HCT116 (cell line): ENCODE measurements around the gene BLACAT1. TPM values are rescaled to one million over a fixed set of nuclear protein-coding genes. Genes with fewer than 3 reads are reported as not detected.

Experiments
- ATAC-seq: fragments of 200-7000 bp; cut with Tn5 transposase; 2 replicates; pipeline ENCODE4 v1.9.1; 2020; ENCODE audit warnings: mild to moderate bottlenecking, moderate library complexity
- BruUV-seq: library from RNA; stranded (reverse); fragments of 400-500 nt; replicated peaks from 2 replicates; lab custom pipeline; 2021; lab: Mats Ljungman, UMichigan
- CTCF ChIA-PET: fragments of 300-600 bp; sonication (Branson Sonifier 250); formaldehyde crosslinking; loops from one replicate; lab custom pipeline; 2021; ENCODE audit warnings: antibody characterized with exemption; lab: Charles Lee
- POLR2A ChIA-PET: fragments of 300-600, 350-600 bp; sonication (Branson Sonifier 250); formaldehyde crosslinking; loops from one replicate; lab custom pipeline; 2021; ENCODE audit warnings: antibody characterized with exemption; lab: Charles Lee
- RAD21 ChIA-PET, 2 experiments: fragments of 300-600 bp; sonication (Branson Sonifier 250); formaldehyde crosslinking; loops; one replicate each; lab custom pipeline; 2023; ENCODE audit warnings: low total read pairs in 2 of 2; ENCODE audit not compliant: uncharacterized antibody in 2 of 2, unreplicated experiment in 2 of 2, low non-redundant PET in 1 of 2; lab: Charles Lee
- DNase-seq: peaks from one replicate; pipeline ENCODE4 v3.0.0-alpha.2; 2010; ENCODE audit warnings: low read depth, low spot score
- H2AFZ ChIP-seq: fragments of 200-600 bp; shearing (Covaris generic), sonication (generic); 2 replicates; pipeline ENCODE4 v1.6.1; 2017; ENCODE audit warnings: low read depth, mixed run types, mixed read lengths, antibody characterized with exemption, low read length; ENCODE audit not compliant: poor library complexity, severe bottlenecking
- H3K27ac ChIP-seq: 2 replicates; pipeline ENCODE4 v1.5.1; 2012; ENCODE audit warnings: low read depth, low read length
- H3K27me3 ChIP-seq: fragments of 200-600 bp; sonication (generic); 2 replicates; pipeline ENCODE4 v1.6.1; 2016; ENCODE audit warnings: mixed run types, low read length, mixed read lengths; ENCODE audit not compliant: insufficient read depth
- H3K36me3 ChIP-seq, 2 experiments: fragments of 200-500 bp in 1 of 2; fragments of 200-600 bp in 1 of 2; sonication (Bioruptor generic) in 1 of 2; sonication (generic) in 1 of 2; 2 replicates each; pipeline versions ENCODE4 v1.5.1 to v1.6.1; 2014 to 2016; ENCODE audit warnings: low read length in 2 of 2, inconsistent platforms in 1 of 2, mixed read lengths in 1 of 2, mixed run types in 1 of 2; ENCODE audit not compliant: insufficient read depth in 2 of 2, control insufficient read depth in 1 of 2
- H3K4me1 ChIP-seq, 2 experiments: fragments of 200-600 bp in 1 of 2; sonication (generic) in 1 of 2; 2 replicates each; pipeline versions ENCODE4 v1.5.1 to v1.6.1; 2012 to 2017; ENCODE audit warnings: low read length in 2 of 2, inconsistent platforms in 1 of 2, mild to moderate bottlenecking in 1 of 2, mixed read lengths in 1 of 2, mixed run types in 1 of 2, moderate library complexity in 1 of 2; ENCODE audit not compliant: insufficient read depth in 2 of 2, control insufficient read depth in 1 of 2
- H3K4me2 ChIP-seq: fragments of 200-600 bp; sonication (generic); 2 replicates; pipeline ENCODE4 v1.6.1; 2017; ENCODE audit warnings: mixed run types, low read length, mixed read lengths
- H3K4me3 ChIP-seq, 2 experiments: fragments of 200-600 bp in 1 of 2; sonication (generic) in 1 of 2; replicated peaks in 1 of 2; 2 replicates each; pipeline ENCODE4 v1.5.1; 2011 to 2016; ENCODE audit warnings: low read length in 2 of 2, control low read depth in 1 of 2, low read depth in 1 of 2, mild to moderate bottlenecking in 1 of 2, mixed read lengths in 1 of 2, mixed run types in 1 of 2
- H3K79me2 ChIP-seq: fragments of 200-600 bp; sonication (generic); 2 replicates; pipeline ENCODE4 v1.6.1; 2017; ENCODE audit warnings: mild to moderate bottlenecking, mixed run types, low read length, moderate library complexity, mixed read lengths; ENCODE audit not compliant: insufficient read depth
- H3K9ac ChIP-seq: fragments of 200-600 bp; sonication (generic); 2 replicates; pipeline ENCODE4 v1.6.1; 2016; ENCODE audit warnings: low read length, mixed read lengths
- H3K9me2 ChIP-seq: fragments of 200-600 bp; sonication (generic), shearing (Covaris generic); 2 replicates; pipeline ENCODE4 v1.6.1; 2017; ENCODE audit warnings: mixed run types, mild to moderate bottlenecking, moderate library complexity; ENCODE audit not compliant: insufficient read depth
- H3K9me3 ChIP-seq, 2 experiments: fragments of 200-500 bp in 1 of 2; fragments of 200-600 bp in 1 of 2; sonication (Bioruptor generic) in 1 of 2; sonication (generic) in 1 of 2; 2 replicates each; pipeline ENCODE4 v1.6.1; 2014 to 2017; ENCODE audit warnings: low read length in 2 of 2, mixed read lengths in 2 of 2, inconsistent platforms in 1 of 2, low read depth in 1 of 2, mild to moderate bottlenecking in 1 of 2, mixed run types in 1 of 2, moderate library complexity in 1 of 2; ENCODE audit not compliant: control insufficient read depth in 1 of 2, insufficient read depth in 1 of 2
- H4K20me1 ChIP-seq: fragments of 200-600 bp; sonication (generic), shearing (Covaris generic); 2 replicates; pipeline ENCODE4 v1.6.1; 2017; ENCODE audit warnings: mixed run types, mild to moderate bottlenecking, moderate library complexity; ENCODE audit not compliant: insufficient read depth
- CBX3 ChIP-seq: IDR thresholded peaks from 2 replicates; pipeline ENCODE4 v1.6.1; 2012; ENCODE audit warnings: low read depth
- EZH2 ChIP-seq: fragments of 200-600 bp; sonication (generic); IDR thresholded peaks from 2 replicates; pipeline ENCODE4 v1.6.1; 2017; ENCODE audit warnings: antibody characterized with exemption, mixed run types
- JUND ChIP-seq: IDR thresholded peaks from 2 replicates; pipeline ENCODE4 v1.6.1; 2012
- intact Hi-C: fragments of 100-400 bp; cut with micrococcal nuclease; formaldehyde crosslinking; loops from 2 replicates; pipeline ENCODE4 v1.10.0; 2022
- total RNA-seq: library from RNA; stranded (reverse); gene quantifications from one replicate; pipeline ENCODE4 v1.2.1, GENCODE V29; 2021; ENCODE audit not compliant: unreplicated experiment
- TF ChIP-seq, protein P1 (sequence below), 3 experiments: fragments of 200-600 bp in 1 of 3; sonication (generic) in 1 of 3; IDR thresholded peaks in 2 of 3; conservative IDR thresholded peaks in 1 of 3; 2 replicates each; pipeline ENCODE4 v1.5.1; 2012 to 2017; ENCODE audit warnings: low read depth in 2 of 3, low read length in 2 of 3, antibody characterized with exemption in 1 of 3, borderline replicate concordance in 1 of 3, control low read depth in 1 of 3, mild to moderate bottlenecking in 1 of 3, mixed read lengths in 1 of 3, mixed run types in 1 of 3, moderate library complexity in 1 of 3; ENCODE audit not compliant: insufficient read depth in 1 of 3

BLACAT1 gene
- total RNA-seq, 1 experiment from 2014 or later, result 3.9 TPM

DNA sequence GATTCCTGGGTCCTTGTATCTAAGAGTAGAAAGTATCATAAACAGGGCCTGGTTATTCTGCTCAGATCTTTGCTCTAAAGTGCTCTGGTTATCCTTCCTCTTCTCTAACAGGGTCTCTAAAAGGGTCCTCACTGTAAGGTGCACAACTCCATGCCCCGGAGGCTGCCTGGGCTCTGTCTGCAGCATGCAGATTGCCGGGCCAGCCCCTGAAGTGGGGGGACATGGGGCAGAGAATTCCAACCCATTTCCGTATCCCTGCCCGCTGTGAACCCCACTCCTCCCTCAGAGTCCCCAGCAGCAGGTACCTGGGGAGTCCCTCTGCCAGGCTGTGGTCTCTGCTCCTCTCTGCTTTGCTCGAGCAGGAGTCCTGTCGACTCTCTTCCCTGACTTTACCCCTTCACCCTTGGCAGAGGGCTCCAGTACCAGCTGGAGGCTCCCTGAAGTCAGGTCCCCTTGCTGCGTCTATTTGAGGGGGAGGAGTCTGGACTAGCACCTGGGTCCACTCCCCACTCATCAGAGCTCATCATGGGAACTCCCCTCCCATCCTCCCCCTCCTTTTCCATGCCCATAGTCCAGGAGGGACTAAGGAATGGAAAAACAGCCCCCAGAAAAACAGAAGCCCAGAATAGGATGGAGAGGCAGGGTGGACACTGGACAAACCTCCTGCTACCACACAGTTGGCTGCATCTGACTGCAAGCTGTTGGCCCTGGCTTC, 12.1 kb downstream of the BLACAT1 start:
- ChIA-PET RAD21 (no interaction called here), POLR2A (interaction anchor here (3.1 kb wide), 1 partner anchor 7 kb away, joined by 18 read pairs; no protein-coding TSS in a partner anchor), CTCF (no interaction called here)
- Histone ChIP-seq H3K36me3 (peaks cover 0 to 8% of the 10 kb centered on the region in 2 experiments; a peak in 1 of 4 replicates), H2AFZ (no peak overlapping the region), H3K27ac (peak overlapping the region; percentile 80; the same call in 1 of the 2 replicates), H3K9me2 (no peaks in the 10 kb centered on the region), H3K9me3 (no peaks in the 10 kb centered on the region), H3K27me3 (no peaks in the 10 kb centered on the region), H3K4me3 (no peak overlapping the region), H4K20me1 (no peaks in the 10 kb centered on the region), H3K9ac (0 out of 2 replicates have a peak overlapping the region, but pooled peaks have one; percentile 52), H3K79me2 (peaks cover 19% of the 10 kb centered on the region)
- intact Hi-C loops, result loop anchor here (5.0 kb wide), 1 partner anchor 44 kb away; no protein-coding TSS in a partner anchor
- no peak for DNase-seq
- TF ChIP-seq JUND (no peak), CBX3 (no peak), EZH2 (no peak)
- TF ChIP-seq, protein P1, sequence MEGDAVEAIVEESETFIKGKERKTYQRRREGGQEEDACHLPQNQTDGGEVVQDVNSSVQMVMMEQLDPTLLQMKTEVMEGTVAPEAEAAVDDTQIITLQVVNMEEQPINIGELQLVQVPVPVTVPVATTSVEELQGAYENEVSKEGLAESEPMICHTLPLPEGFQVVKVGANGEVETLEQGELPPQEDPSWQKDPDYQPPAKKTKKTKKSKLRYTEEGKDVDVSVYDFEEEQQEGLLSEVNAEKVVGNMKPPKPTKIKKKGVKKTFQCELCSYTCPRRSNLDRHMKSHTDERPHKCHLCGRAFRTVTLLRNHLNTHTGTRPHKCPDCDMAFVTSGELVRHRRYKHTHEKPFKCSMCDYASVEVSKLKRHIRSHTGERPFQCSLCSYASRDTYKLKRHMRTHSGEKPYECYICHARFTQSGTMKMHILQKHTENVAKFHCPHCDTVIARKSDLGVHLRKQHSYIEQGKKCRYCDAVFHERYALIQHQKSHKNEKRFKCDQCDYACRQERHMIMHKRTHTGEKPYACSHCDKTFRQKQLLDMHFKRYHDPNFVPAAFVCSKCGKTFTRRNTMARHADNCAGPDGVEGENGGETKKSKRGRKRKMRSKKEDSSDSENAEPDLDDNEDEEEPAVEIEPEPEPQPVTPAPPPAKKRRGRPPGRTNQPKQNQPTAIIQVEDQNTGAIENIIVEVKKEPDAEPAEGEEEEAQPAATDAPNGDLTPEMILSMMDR (IDR thresholded peaks at IDR 0.05 in 2 of 3, conservative IDR thresholded peaks at IDR 0.05 in 1 of 3; ENCODE audit: borderline replicate concordance in 1 of 3, insufficient read depth in 1 of 3, low read depth in 2 of 3, low read length in 2 of 3), result no peak
- TF ChIP-seq, all 23 proteins: peak for 0
- BruUV-seq, result no TSS peak
- no peak for ATAC-seq
- peaks cover 72 to 100% of the 10 kb centered on the region in 2 experiments for H3K4me1 ChIP-seq
- H3K4me2 ChIP-seq, result 0 out of 2 replicates have a peak overlapping the region, but pooled peaks have one; percentile 72
